Liver (tissue), 9 donors: Measurements from ENCODE around the gene DNAAF5. TPM values are rescaled to one million over a fixed set of nuclear protein-coding genes. Genes with fewer than 3 reads are reported as not detected.

ENCODE experiments used
- DNase-seq: peaks from one replicate; pipeline ENCODE4 v3.0.0-alpha.2; 2017; ENCODE audit warnings: low spot score
- H3K27ac ChIP-seq, 2 donors: one replicate each; pipeline ENCODE4 v1.7.0; 2013; ENCODE audit warnings: inconsistent platforms in 2 of 2, low read length in 2 of 2, control low read depth in 1 of 2, low read depth in 1 of 2, mild to moderate bottlenecking in 1 of 2
- H3K27me3 ChIP-seq, 4 donors: one replicate each; pipeline versions ENCODE4 v1.6.1 to v1.7.0; 2013; ENCODE audit warnings: low read length in 3 of 4, inconsistent platforms in 1 of 4, mild to moderate bottlenecking in 1 of 4, moderate library complexity in 1 of 4; ENCODE audit not compliant: control insufficient read depth in 4 of 4, insufficient read depth in 4 of 4
- H3K36me3 ChIP-seq, 4 donors: one replicate each; pipeline versions ENCODE4 v1.6.1 to v1.7.0; 2013; ENCODE audit warnings: low read length in 3 of 4, mild to moderate bottlenecking in 3 of 4, low read depth in 1 of 4, moderate library complexity in 1 of 4; ENCODE audit not compliant: control insufficient read depth in 4 of 4, insufficient read depth in 3 of 4
- H3K4me1 ChIP-seq, 4 donors: one replicate each; pipeline versions ENCODE4 v1.6.1 to v1.7.0; 2013; ENCODE audit warnings: low read length in 3 of 4, mild to moderate bottlenecking in 3 of 4, moderate library complexity in 1 of 4; ENCODE audit not compliant: control insufficient read depth in 4 of 4, insufficient read depth in 4 of 4
- H3K4me3 ChIP-seq, 3 donors: one replicate each; pipeline versions ENCODE4 v1.6.1 to v1.7.0; 2013; ENCODE audit warnings: low read length in 3 of 3, control low read depth in 1 of 3, low read depth in 1 of 3, mild to moderate bottlenecking in 1 of 3
- H3K9ac ChIP-seq, 2 donors: one replicate each; pipeline ENCODE4 v1.7.0; 2013; ENCODE audit warnings: low read length in 2 of 2, mild to moderate bottlenecking in 2 of 2, moderate library complexity in 2 of 2, control low read depth in 1 of 2, low read depth in 1 of 2
- H3K9me3 ChIP-seq, 4 donors: one replicate each; pipeline versions ENCODE4 v1.6.1 to v1.7.0; 2013; ENCODE audit warnings: low read length in 3 of 4; ENCODE audit not compliant: control insufficient read depth in 4 of 4
- ATF3 ChIP-seq: IDR thresholded peaks from 2 replicates; pipeline ENCODE4 v1.6.1; 2016; ENCODE audit warnings: antibody characterized with exemption
- CTCF ChIP-seq: fragments of 150-350 bp; IDR thresholded peaks from 2 replicates; pipeline ENCODE4 v1.5.1; 2017; ENCODE audit warnings: improper control_type of control experiment, low read depth, low read length; ENCODE audit not compliant: missing input control
- EGR1 ChIP-seq, 2 donors: IDR thresholded peaks; 2 replicates each; pipeline ENCODE4 v1.6.1; 2016 to 2018; ENCODE audit warnings: antibody characterized with exemption in 2 of 2, low read depth in 2 of 2
- FOXA1 ChIP-seq: IDR thresholded peaks from 2 replicates; pipeline ENCODE4 v1.6.1; 2016; ENCODE audit warnings: antibody characterized with exemption
- FOXA2 ChIP-seq: IDR thresholded peaks from 2 replicates; pipeline ENCODE4 v1.6.1; 2016; ENCODE audit warnings: antibody characterized with exemption
- HNF4A ChIP-seq, 2 donors: conservative IDR thresholded peaks; 2 replicates each; pipeline ENCODE4 v1.6.1; 2016; ENCODE audit warnings: antibody characterized with exemption in 2 of 2, mild to moderate bottlenecking in 2 of 2
- HNF4G ChIP-seq: IDR thresholded peaks from 2 replicates; pipeline ENCODE4 v1.6.1; 2016; ENCODE audit warnings: antibody characterized with exemption
- JUND ChIP-seq, 2 donors: IDR thresholded peaks; 2 replicates each; pipeline ENCODE4 v1.6.1; 2016; ENCODE audit warnings: antibody characterized with exemption in 2 of 2
- MAX ChIP-seq: IDR thresholded peaks from 2 replicates; pipeline ENCODE4 v1.6.1; 2016; ENCODE audit warnings: antibody characterized with exemption
- NR2F2 ChIP-seq: IDR thresholded peaks from 2 replicates; pipeline ENCODE4 v1.6.1; 2016; ENCODE audit warnings: antibody characterized with exemption
- RAD21 ChIP-seq, 2 donors: IDR thresholded peaks; 2 replicates each; pipeline ENCODE4 v1.6.1; 2016; ENCODE audit warnings: antibody characterized with exemption in 2 of 2, mild to moderate bottlenecking in 2 of 2
- REST ChIP-seq: IDR thresholded peaks from 2 replicates; pipeline ENCODE4 v1.6.1; 2016; ENCODE audit warnings: antibody characterized with exemption, mild to moderate bottlenecking
- RXRA ChIP-seq, 2 donors: IDR thresholded peaks; 2 replicates each; pipeline ENCODE4 v1.6.1; 2017 to 2018; ENCODE audit warnings: antibody characterized with exemption in 2 of 2, mild to moderate bottlenecking in 1 of 2
- SP1 ChIP-seq: IDR thresholded peaks from 2 replicates; pipeline ENCODE4 v1.6.1; 2018; ENCODE audit warnings: antibody characterized with exemption, mild to moderate bottlenecking
- YY1 ChIP-seq: IDR thresholded peaks from 2 replicates; pipeline ENCODE4 v1.6.1; 2016; ENCODE audit warnings: antibody characterized with exemption, mild to moderate bottlenecking
- ZBTB33 ChIP-seq: IDR thresholded peaks from 2 replicates; pipeline ENCODE4 v1.6.1; 2016; ENCODE audit warnings: antibody characterized with exemption
- WGBS: extraction: QIAGEN DNeasy Blood & Tissue Kit; methylation state at CpG from one replicate; pipeline ENCODE4 v1.1.7; 2013; 5-methylcytosine and 5-hydroxymethylcytosine counted together
- polyA plus RNA-seq, 2 donors: library from polyadenylated mRNA; stranded (reverse) in 1 of 2; unstranded in 1 of 2; fragments of 200-250 nt in 1 of 2; fragments of >200 nt in 1 of 2; fragmentation: Nextera tagmentation in 1 of 2; extraction: Ambion mirVana in 1 of 2; gene quantifications; one replicate each; pipeline versions ENCODE4 v1.2.1 to v1.2.3, GENCODE V29; 2013 to 2015
- total RNA-seq, 2 donors: library from RNA; depleted of rRNA; stranded (reverse); fragments of >200 nt; gene quantifications; one replicate each; pipeline ENCODE4 v1.2.3, GENCODE V29; 2014
- donor health status: healthy.
- donor health status: healthy.
- donor health status: healthy.
- donor health status: healthy.
- donor health status: healthy.

DNAAF5 gene
- total and polyA plus RNA-seq, 4 donors = 3.1 to 11.1 (median 9.5) TPM

- Histone ChIP-seq H3K4me3 (no peak overlapping the region), H3K27me3 (no peaks in the 10 kb centered on the region), H3K4me1 (peaks cover 4 to 57% (median 39%) of the 10 kb centered on the region in 4 donors), H3K9me3 (no peaks in the 10 kb centered on the region), H3K9ac (no peak overlapping the region), H3K27ac (peak overlapping the region; percentile 14 to 30), H3K36me3 (no peaks in the 10 kb centered on the region)
- WGBS = 77% methylated on average over 32 of the region's 32 CpGs
- DNase-seq = no peak
- TF ChIP-seq HNF4G (no peak), YY1 (no peak), RXRA (IDR thresholded peaks at IDR 0.05) (peak in 1 of 2 donors; percentile 63), NR2F2 (no peak), HNF4A (conservative IDR thresholded peaks at IDR 0.05) (peak in 1 of 2 donors; percentile 59)
These were observed 96.3 kb downstream of the DNAAF5 start for GRCh38 chr7:822692-823276.

GRCh38 chr7:823649-824048 lies 97.2 kb downstream of the DNAAF5 start:
- DNase-seq = no peak
- 62% methylated on average over 8 of the region's 8 CpGs for WGBS
- peaks cover 4 to 52% (median 35%) of the 10 kb centered on the region in 4 donors for H3K4me1 ChIP-seq

More at GRCh38 chr7:823649-824048, 97.2 kb downstream of the DNAAF5 start:
- Histone ChIP-seq H3K27me3 (no peaks in the 10 kb centered on the region), H3K36me3 (no peaks in the 10 kb centered on the region), H3K9me3 (no peaks in the 10 kb centered on the region), H3K9ac (no peak overlapping the region), H3K4me3 (no peak overlapping the region), H3K27ac (peak overlapping the region; percentile 14 to 30)
- TF ChIP-seq RXRA (IDR thresholded peaks at IDR 0.05) (no peak), NR2F2 (no peak), CTCF (no peak), JUND (IDR thresholded peaks at IDR 0.05) (no peak), REST (no peak), SP1 (no peak), ATF3 (no peak), MAX (no peak), FOXA2 (no peak), HNF4A (conservative IDR thresholded peaks at IDR 0.05) (no peak), FOXA1 (no peak), EGR1 (IDR thresholded peaks at IDR 0.05; ENCODE audit: low read depth in 2 of 2) (no peak), RAD21 (IDR thresholded peaks at IDR 0.05) (no peak), ZBTB33 (no peak)
